ENCODE data around the gene HYAL1.

GRCh38 chr3:50320853-50321335, 17.5 kb upstream of the HYAL1 start:
- TF ChIP-seq CTCF (IDR thresholded peaks at IDR 0.05) (no peak), ZFX (IDR thresholded peaks at IDR 0.05; ENCODE audit: borderline replicate concordance) (no peak)

Measured in 22Rv1 (cell line).